CD1c-positive myeloid dendritic cell (primary cell): ENCODE data around the gene TOP1.

ENCODE experiments used
- DNase-seq: peaks from one replicate; pipeline ENCODE4 v3.0.0-alpha.2; 2016; ENCODE audit errors: extremely low spot score

Gene TOP1

DNA sequence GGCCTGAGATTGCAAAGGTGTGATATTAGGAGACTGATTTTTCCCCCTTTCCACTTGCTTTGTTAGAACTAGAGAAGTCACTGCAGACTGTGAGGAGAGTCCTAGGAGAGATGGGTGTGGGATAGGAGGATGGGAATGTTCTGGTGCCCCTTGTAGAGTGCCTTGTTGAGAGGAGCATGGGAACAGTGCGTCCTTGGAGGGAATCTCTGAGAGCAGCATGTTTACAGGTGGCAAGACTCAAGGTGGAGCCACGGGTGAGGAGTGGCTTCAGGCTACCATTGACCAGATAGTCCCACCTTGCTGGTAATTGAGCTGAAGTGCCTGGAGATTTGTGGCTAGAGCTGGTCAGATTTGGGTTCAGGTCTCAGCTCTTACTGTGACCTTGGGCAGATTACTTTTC lies 114.7 kb downstream of the TOP1 start:
- no peak for DNase-seq

DNA sequence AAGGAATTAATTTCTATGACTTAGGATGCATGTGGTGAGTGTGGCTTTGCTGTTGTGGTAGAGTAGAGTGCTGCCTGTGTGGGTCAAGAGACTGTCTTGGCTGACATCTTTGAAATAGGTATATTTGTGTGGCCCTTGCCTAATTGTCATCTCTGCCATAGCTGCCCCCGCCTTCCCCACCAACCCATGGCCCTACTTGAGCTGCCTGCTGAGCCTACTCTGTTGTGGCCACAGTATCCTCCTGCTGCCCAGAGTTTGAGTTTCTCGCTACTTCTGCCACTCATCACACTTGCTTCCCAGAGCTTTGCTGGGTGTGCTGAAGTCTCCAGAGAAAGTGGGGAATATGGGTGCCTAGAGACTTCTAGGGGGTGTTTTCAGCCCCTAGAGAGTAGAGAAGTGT lies 116.7 kb downstream of the TOP1 start:
- no peak for DNase-seq

DNA sequence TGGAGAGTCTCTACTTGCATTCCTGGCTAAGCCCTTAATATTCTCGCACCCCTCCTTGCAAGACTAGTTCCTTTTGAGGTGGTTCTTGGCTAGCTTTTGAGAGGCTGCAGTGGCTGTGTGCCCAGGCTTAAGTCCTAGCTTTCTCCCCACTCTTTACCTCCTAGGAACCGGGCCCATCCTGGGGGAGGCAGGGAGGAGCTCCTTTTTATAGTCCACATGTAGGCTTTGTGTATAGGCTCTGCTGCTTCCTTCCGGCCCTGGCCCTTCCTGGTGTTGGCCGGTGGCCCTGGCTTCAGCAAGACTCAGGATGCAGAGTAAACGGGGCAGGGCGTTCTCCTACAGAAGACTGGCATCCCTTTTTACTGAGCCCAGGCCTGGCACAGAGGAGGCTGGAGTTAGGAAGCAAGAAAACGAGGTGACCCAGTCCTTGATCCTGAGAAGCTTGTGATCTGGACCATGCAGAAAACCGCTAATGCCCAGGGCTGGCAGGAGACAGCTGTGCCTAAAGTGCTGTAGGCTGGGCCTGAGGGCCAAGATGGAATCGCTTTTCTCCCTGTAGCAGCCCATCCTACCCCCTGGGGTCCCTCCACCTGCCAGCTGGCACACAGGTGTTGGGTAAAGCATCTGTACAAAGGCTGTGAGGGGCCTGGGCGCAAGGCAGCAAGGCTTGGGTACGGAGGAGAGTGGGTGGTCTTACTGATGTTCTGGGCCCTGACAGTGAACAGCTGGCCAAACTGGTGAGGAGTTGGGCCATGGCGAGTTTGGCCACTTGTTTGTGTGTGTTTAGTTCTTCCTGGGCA lies 117.4 kb downstream of the TOP1 start:
- no peak for DNase-seq

- DNase-seq = no peak
Observed at GRCh38 chr20:41147767-41148191, 119.2 kb downstream of the TOP1 start.

GRCh38 chr20:41148942-41149341 lies 120.3 kb downstream of the TOP1 start:
- no peak for DNase-seq

GRCh38 chr20:41150664-41151063 lies 122.0 kb downstream of the TOP1 start:
- no peak for DNase-seq

DNA sequence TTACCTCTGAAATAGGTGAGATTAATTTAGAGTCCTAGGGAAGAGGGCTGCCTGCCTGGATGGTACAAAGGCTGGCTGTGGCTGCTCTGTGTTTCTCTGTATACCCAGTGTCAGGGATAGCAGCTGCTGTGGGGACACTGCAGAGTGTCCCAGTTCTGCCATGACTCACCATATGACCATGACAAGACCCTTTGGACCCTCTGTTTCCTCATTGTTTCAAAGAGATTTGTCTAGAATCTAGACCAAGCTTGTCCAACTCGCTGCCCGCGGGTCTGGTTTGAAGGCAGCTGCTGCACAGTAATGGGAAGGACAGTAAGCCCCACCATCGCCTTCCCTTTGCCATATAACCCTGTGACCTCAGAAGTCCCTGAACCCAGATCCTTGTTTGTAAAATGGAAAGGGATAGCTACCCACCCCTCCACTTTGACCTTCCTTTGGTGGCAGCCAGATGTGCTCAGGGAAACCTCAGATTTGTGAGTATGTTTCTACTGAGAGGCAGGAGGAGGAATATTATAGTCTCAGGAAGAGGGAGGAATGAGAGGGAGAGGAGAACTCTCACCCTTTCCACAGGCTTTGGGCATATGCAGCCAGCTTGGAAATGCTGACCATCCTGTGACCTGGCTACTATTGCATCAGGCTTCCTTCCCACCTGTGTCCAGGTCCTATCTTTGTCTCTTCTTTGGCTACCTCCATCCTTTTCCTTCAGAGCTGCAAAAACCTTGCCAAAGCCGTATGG lies 122.7 kb downstream of the TOP1 start:
- no peak for DNase-seq

DNA sequence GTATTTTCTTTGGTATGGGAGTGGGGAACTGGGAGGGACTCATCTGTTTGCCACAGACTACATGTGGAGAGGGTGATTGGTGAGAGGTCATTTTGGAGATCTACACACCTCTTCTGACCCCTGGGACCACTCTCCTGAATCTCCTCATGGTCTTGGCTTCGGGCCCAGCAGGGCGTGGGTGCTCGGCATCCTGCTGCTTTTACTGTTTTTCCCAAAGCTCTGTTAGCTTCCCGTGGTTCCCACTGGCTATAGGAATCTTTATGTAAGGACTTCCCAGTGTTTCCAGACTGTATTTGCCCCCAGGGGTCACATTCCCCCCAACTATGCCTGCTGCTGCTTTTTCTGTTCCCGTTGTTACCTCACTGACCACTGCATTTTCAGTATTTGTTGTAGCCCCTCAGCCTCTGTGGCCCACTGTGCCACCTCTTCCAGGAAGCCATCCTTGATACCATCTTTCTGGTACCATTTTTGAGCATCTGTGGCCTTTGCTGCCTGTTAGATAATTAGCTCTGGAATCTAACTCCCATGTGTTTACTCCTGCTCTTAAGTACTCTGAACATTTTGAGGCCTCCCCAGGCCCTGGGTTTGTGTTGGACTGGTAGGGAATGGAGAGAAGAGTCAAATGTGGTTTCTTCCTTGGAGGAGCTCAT lies 123.6 kb downstream of the TOP1 start:
- DNase-seq = no peak

- DNase-seq = no peak
Observed at GRCh38 chr20:41154436-41155176, 126.0 kb downstream of the TOP1 start.

DNA sequence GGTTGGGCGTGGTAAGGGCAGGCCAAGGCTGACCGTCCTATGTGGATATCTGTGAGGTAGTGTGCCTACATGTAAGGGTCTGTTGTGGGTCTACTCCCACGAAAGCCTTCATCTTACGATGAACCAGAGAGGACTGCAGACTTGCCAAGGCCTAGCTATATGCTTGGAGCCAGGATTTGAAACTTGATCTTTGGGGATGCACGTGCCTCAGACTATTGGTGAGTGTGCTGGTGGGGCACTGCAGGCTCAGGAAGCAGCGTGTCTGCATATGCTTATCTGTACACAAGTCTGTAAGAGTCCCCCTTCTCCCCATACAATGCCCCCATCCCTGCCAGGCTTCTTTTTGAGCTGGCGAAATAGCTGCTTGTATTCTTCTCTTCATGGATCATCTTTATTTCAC lies 126.6 kb downstream of the TOP1 start:
- DNase-seq = no peak

DNA sequence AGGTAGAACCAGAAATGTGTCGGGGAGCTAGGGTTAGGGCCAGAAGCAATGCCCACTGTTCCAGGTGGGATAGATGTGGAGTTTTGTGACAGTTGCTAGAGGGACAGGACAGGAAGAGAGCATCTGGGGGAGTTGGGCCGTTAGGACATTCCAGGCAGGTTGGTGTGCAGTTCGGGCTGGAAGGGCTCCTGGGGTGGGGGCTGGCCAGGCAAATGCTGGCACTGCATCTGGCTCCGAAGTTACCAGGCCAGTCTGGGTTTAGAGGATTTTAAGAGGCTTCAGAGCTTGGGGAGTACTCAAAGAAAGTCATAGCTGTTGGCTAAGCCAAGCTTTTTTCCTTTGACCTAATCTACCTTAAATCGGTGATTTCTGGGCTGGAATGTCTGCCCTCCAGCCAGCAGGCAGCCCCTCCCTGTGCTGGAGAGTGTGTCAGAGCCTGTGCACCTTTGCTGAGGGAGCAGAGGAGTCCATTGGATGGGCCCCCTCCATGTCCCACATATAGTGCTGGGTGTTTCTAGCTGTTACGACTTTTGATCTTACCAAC lies 129.5 kb downstream of the TOP1 start:
- DNase-seq = no peak

DNA sequence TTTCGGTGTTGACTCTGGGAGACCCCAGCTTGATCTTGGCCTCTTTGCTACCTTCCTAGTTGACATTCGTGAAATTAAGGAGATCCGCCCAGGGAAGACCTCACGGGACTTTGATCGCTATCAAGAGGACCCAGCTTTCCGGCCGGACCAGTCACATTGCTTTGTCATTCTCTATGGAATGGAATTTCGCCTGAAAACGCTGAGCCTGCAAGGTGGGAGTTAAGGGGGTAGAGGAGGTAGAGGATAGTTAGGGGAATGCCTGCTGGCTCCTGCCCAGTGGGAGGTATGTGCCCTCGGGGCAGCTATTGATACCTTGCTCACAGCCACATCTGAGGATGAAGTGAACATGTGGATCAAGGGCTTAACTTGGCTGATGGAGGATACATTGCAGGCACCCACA lies 130.9 kb downstream of the TOP1 start:
- DNase-seq = no peak

DNA sequence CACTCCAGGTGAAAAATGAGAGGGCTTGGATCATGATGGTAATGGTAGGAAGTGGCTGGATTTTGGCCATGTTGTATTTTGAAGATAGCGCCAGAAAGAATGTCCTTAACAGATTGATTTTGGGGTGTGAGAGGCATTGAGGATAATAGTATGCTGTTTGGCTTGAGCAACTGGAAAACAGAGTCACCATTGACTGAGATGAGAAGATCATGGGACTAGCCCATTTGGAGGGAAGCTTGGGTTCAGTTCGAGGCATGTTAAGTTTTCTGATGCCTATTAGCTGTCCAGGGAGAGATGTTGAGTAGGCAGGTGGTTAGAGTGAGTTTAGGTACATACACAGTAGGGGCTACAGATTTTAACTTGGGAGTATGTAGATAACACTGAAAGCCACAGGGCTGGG lies 132.1 kb downstream of the TOP1 start:
- no peak for DNase-seq

GRCh38 chr20:41161886-41162285 lies 133.3 kb downstream of the TOP1 start:
- DNase-seq = no peak

DNA sequence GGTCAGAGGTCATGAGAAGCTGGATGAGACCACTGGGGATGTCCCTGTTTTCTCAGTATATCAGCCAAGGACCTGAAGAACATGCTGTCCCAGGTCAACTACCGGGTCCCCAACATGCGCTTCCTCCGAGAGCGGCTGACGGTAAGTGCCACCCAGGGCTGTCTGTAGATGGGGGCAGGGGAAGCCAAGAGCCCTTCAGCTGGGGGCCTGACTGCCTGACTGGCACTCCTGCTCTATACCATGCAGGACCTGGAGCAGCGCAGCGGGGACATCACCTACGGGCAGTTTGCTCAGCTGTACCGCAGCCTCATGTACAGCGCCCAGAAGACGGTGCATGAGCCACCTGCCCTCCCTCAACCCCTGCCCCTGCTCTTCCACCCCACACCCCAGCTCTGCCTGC lies 133.8 kb downstream of the TOP1 start:
- DNase-seq = no peak

DNA sequence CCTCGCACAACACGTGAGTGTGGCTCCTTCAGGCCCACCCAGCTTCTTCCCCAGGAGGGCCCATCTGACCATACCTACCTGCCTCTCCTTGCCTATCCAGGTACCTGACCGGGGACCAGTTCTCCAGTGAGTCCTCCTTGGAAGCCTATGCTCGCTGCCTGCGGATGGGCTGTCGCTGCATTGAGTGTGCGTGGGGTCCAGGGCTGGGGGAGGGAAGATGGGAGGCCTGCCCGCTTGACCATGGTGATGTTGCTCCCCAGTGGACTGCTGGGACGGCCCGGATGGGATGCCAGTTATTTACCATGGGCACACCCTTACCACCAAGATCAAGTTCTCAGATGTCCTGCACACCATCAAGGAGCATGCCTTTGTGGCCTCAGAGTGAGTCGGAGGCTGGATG lies 135.2 kb downstream of the TOP1 start:
- no peak for DNase-seq

- DNase-seq = no peak
Observed at GRCh38 chr20:41165001-41165882, 136.6 kb downstream of the TOP1 start.

DNA sequence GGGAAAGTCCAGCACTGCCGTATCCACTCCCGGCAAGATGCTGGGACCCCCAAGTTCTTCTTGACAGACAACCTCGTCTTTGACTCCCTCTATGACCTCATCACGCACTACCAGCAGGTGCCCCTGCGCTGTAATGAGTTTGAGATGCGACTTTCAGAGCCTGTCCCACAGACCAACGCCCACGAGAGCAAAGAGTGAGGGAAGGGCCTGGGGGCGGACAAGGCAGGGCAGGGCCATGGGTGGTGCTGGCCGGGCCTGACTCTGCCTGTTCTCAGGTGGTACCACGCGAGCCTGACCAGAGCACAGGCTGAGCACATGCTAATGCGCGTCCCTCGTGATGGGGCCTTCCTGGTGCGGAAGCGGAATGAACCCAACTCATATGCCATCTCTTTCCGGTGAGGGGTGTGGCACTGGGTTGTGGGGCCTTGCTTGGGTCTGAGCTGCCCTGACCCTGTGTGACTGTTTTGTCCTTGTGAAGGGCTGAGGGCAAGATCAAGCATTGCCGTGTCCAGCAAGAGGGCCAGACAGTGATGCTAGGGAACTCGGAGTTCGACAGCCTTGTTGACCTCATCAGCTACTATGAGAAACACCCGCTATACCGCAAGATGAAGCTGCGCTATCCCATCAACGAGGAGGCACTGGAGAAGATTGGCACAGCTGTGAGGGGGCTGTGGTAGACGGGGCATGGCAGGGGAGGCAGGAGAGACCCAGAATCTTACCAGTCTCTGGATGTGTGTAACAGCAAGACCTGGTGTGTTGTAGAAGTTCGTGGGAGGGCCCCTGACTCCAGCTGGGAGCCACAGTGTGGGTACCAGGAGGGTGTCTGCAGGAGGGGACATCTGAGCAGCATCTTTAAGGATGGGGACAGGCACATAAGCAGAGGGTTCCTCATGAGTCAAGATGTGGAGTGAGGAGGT lies 137.8 kb downstream of the TOP1 start:
- no peak for DNase-seq

GRCh38 chr20:41167118-41167470 lies 138.5 kb downstream of the TOP1 start:
- DNase-seq = no peak
